Upper lobe of left lung (tissue), 6 donors: ENCODE results near the gene ANKRD49. TPM values are rescaled to one million over a fixed set of nuclear protein-coding genes. Genes with fewer than 3 reads are reported as not detected.
"Not testable (repeated sequence)": the region's sequence is repeated elsewhere in the genome, so short reads cannot be mapped to it uniquely, and the experiment has no call there.

Source experiments
- ATAC-seq, 2 donors: fragments of 200-7000 bp; cut with Tn5 transposase; one replicate each; pipeline ENCODE4 v1.9.1; 2022; ENCODE audit warnings: mild to moderate bottlenecking in 2 of 2, moderate library complexity in 2 of 2; ENCODE audit not compliant: low FRiP score in 2 of 2
- DNase-seq, 2 donors: peaks; one replicate each; pipeline ENCODE4 v3.0.0-alpha.2; 2019 to 2020
- H3K27ac ChIP-seq, 4 donors: fragments of 200-600 bp; sonication (generic); one replicate each; pipeline ENCODE4 v1.5.1; 2016 to 2019
- H3K27me3 ChIP-seq, 4 donors: fragments of 200-600 bp; sonication (generic); one replicate each; pipeline ENCODE4 v1.5.1; 2017 to 2019
- H3K36me3 ChIP-seq, 4 donors: fragments of 200-600 bp; sonication (generic); one replicate each; pipeline ENCODE4 v1.5.1; 2016 to 2019
- H3K4me1 ChIP-seq, 4 donors: fragments of 200-600 bp; sonication (generic); one replicate each; pipeline ENCODE4 v1.5.1; 2018 to 2019
- H3K4me3 ChIP-seq, 4 donors: fragments of 200-600 bp; sonication (generic); one replicate each; pipeline ENCODE4 v1.5.1; 2017 to 2019; ENCODE audit warnings: mild to moderate bottlenecking in 2 of 4, moderate library complexity in 1 of 4
- H3K9me3 ChIP-seq, 4 donors: fragments of 200-600 bp; sonication (generic); one replicate each; pipeline ENCODE4 v1.5.1; 2018 to 2019
- CTCF ChIP-seq, 6 experiments: fragments of 450-650 bp in 4 of 6; fragments of 200-600 bp in 2 of 6; sonication (generic) in 2 of 6; IDR thresholded peaks; one replicate each; pipeline ENCODE4 v1.5.1; 2016 to 2019; ENCODE audit warnings: antibody characterized with exemption in 6 of 6
- EP300 ChIP-seq, 4 donors: sonication (generic); formaldehyde crosslinking; IDR thresholded peaks; one replicate each; pipeline ENCODE4 v1.5.1; 2017; ENCODE audit warnings: antibody characterized with exemption in 4 of 4, control low read depth in 2 of 4
- POLR2A ChIP-seq, 4 donors: fragments of 450-650 bp; IDR thresholded peaks; one replicate each; pipeline ENCODE4 v1.5.1; 2016 to 2017; ENCODE audit warnings: antibody characterized with exemption in 4 of 4, mild to moderate bottlenecking in 2 of 4
- POLR2AphosphoS5 ChIP-seq, 2 donors: sonication (generic); formaldehyde crosslinking; IDR thresholded peaks; one replicate each; pipeline ENCODE4 v1.5.1; 2017; ENCODE audit warnings: antibody characterized with exemption in 2 of 2
- WGBS, 2 donors: methylation state at CpG; one replicate each; pipeline ENCODE4 v1.1.5; 2017 to 2018; 5-methylcytosine and 5-hydroxymethylcytosine counted together
- total RNA-seq, 6 donors: library from RNA; depleted of rRNA in 4 of 6; stranded (reverse); fragments of >200 nt in 4 of 6; gene quantifications; one replicate each; pipeline versions ENCODE4 v1.1.0 to v1.2.1, GENCODE V29; 2016 to 2021
- donor health status: DM: no; HTN: no; CAD: no; lungs with moderate emphysema.
- donor health status: DM: no; HTN: yes; CAD: no; lungs with severe emphysema.

The ANKRD49 gene
- total RNA-seq, 6 donors from 2014 or later, result 9.5 to 42.7 (median 18.4) TPM

- H3K4me1 ChIP-seq, result no peaks in the 10 kb centered on the region
- WGBS, 2 donors, result 72% methylated on average over 2 of the region's 2 CpGs
- H3K36me3 ChIP-seq, result peaks cover 9 to 56% (median 25%) of the 10 kb centered on the region in 4 donors
- no peak for TF ChIP-seq POLR2AphosphoS5 (IDR thresholded peaks at IDR 0.05)
- TF ChIP-seq EP300 (IDR thresholded peaks at IDR 0.05), result no peak
- no peak for TF ChIP-seq POLR2A (IDR thresholded peaks at IDR 0.05)
- no peak for TF ChIP-seq CTCF (IDR thresholded peaks at IDR 0.05)
- H3K4me3 ChIP-seq, result no peak overlapping the region
- no peak overlapping the region for H3K27ac ChIP-seq
- no peaks in the 10 kb centered on the region for H3K9me3 ChIP-seq
- H3K27me3 ChIP-seq, result no peaks in the 10 kb centered on the region
- ATAC-seq, result no peak
- DNase-seq, result no peak
Measured at GRCh38 chr11:94501522-94501921, 7.7 kb downstream of the ANKRD49 start.

GRCh38 chr11:94504689-94505293, 11.0 kb downstream of the ANKRD49 start:
- no peaks in the 10 kb centered on the region for H3K4me1 ChIP-seq
- H3K36me3 ChIP-seq, result peaks cover 0 to 24% (median 4%) of the 10 kb centered on the region in 4 donors
- no peaks in the 10 kb centered on the region for H3K27me3 ChIP-seq
- ATAC-seq, result peak in 1 of 2 donors; percentile 51
- H3K4me3 ChIP-seq, result no peak overlapping the region
- TF ChIP-seq CTCF (IDR thresholded peaks at IDR 0.05) (peak; percentile 45 to 63 (median 60)), POLR2AphosphoS5 (IDR thresholded peaks at IDR 0.05) (no peak), EP300 (IDR thresholded peaks at IDR 0.05) (no peak), POLR2A (IDR thresholded peaks at IDR 0.05) (no peak)
- no peak for DNase-seq
- 7 to 21% methylated on average over 3 of the region's 3 CpGs for WGBS, 2 donors
- H3K27ac ChIP-seq, result no peak overlapping the region
- H3K9me3 ChIP-seq, result no peaks in the 10 kb centered on the region

- not testable (repeated sequence) for H3K9me3 ChIP-seq, H3K36me3 ChIP-seq, H3K4me3 ChIP-seq, H3K4me1 ChIP-seq, DNase-seq, H3K27ac ChIP-seq, ATAC-seq, H3K27me3 ChIP-seq
- WGBS, 2 donors, result 93 to 94% methylated on average over 5 of the region's 5 CpGs
Measured at GRCh38 chr11:94506513-94506912, 12.7 kb downstream of the ANKRD49 start.

GRCh38 chr11:94507485-94507884, 13.7 kb downstream of the ANKRD49 start:
- no peak for TF ChIP-seq POLR2AphosphoS5 (IDR thresholded peaks at IDR 0.05)
- TF ChIP-seq EP300 (IDR thresholded peaks at IDR 0.05), result no peak
- TF ChIP-seq POLR2A (IDR thresholded peaks at IDR 0.05), result no peak
- TF ChIP-seq CTCF (IDR thresholded peaks at IDR 0.05), result no peak
- Histone ChIP-seq H3K27ac (no peak overlapping the region), H3K9me3 (no peaks in the 10 kb centered on the region), H3K36me3 (no peaks in the 10 kb centered on the region), H3K27me3 (no peaks in the 10 kb centered on the region), H3K4me1 (peaks cover 0 to 8% (median 4%) of the 10 kb centered on the region in 4 donors), H3K4me3 (no peak overlapping the region)
- DNase-seq (peak in 1 of 2 donors; percentile 23), ATAC-seq (no peak)
- WGBS, 2 donors, result 37 to 51% methylated on average over 4 of the region's 4 CpGs

GRCh38 chr11:94511932-94512781, 18.4 kb downstream of the ANKRD49 start, which contains the start of gene C11orf97:
C11orf97 (plus strand) TSS chr11:94512461; CDS start chr11:94512529, 68 bp downstream.
- Histone ChIP-seq H3K27ac (no peak within 1 kb of the TSS), H3K9me3 (no peaks in the 10 kb centered on the region), H3K4me1 (peaks cover 0 to 12% (median 8%) of the 10 kb centered on the region in 4 donors), H3K27me3 (no peaks in the 10 kb centered on the region), H3K36me3 (no peaks in the 10 kb centered on the region), H3K4me3 (peak within 1 kb of the TSS; percentile 44 to 57 (median 54))
- WGBS, 2 donors, result 20 to 28% methylated on average over 33 to 49 of the region's 53 CpGs
- no peak for TF ChIP-seq CTCF (IDR thresholded peaks at IDR 0.05)
- no peak for TF ChIP-seq POLR2AphosphoS5 (IDR thresholded peaks at IDR 0.05)
- TF ChIP-seq EP300 (IDR thresholded peaks at IDR 0.05), result no peak
- TF ChIP-seq POLR2A (IDR thresholded peaks at IDR 0.05), result no peak
- ATAC-seq, result peak; percentile 67 to 94
- peak; percentile 67 to 89 for DNase-seq
